ENCODE data around the gene GGT6.

The GGT6 gene

GRCh38 chr17:4510618-4510941 lies 49.8 kb downstream of the GGT6 start:
- Histone ChIP-seq H3K4me1 (ENCODE audit: insufficient read depth, low read length, poor library complexity, severe bottlenecking) (peaks cover 34% of the 10 kb centered on the region), H3K79me2 (ENCODE audit: insufficient read depth, low read length) (peaks cover 53% of the 10 kb centered on the region; the same call in 1 of the 2 replicates)

GRCh38 chr17:4509923-4510617 lies 50.3 kb downstream of the GGT6 start:
- Histone ChIP-seq H2AFZ (ENCODE audit: low read length) (no peak overlapping the region), H3K4me3 (ENCODE audit: low read length, poor library complexity, severe bottlenecking) (no peak overlapping the region), H3K9me3 (ENCODE audit: insufficient read depth, low read depth, low read length) (no peaks in the 10 kb centered on the region), H3K4me1 (ENCODE audit: insufficient read depth, low read length, poor library complexity, severe bottlenecking) (peaks cover 39% of the 10 kb centered on the region), H3K36me3 (ENCODE audit: insufficient read depth, low read length) (no peaks in the 10 kb centered on the region; the same call in 1 of the 2 replicates), H3F3A (ENCODE audit: low read depth) (no peaks in the 10 kb centered on the region), H3K79me2 (ENCODE audit: insufficient read depth, low read length) (peaks cover 58% of the 10 kb centered on the region; the same call in 1 of the 2 replicates), H4K20me1 (ENCODE audit: insufficient read depth, low read length, poor library complexity, severe bottlenecking) (peaks cover 6% of the 10 kb centered on the region), H3K9me2 (replicated peaks; ENCODE audit: low read depth, low read length) (no peaks in the 10 kb centered on the region), H3K27me3 (ENCODE audit: insufficient read depth, low read length, poor library complexity, severe bottlenecking) (no peaks in the 10 kb centered on the region), H3K9ac (ENCODE audit: low read depth, low read length, poor library complexity, severe bottlenecking) (no peak overlapping the region), H3K4me2 (ENCODE audit: low read depth, low read length, poor library complexity, severe bottlenecking) (peak overlapping the region; percentile 50)
- TF ChIP-seq CTCF (conservative IDR thresholded peaks at IDR 0.05; ENCODE audit: low read length) (no peak), EZH2phosphoT487 (IDR thresholded peaks at IDR 0.05; ENCODE audit: borderline replicate concordance) (no peak)

More at GRCh38 chr17:4510618-4510941, 49.8 kb downstream of the GGT6 start:
- no peaks in the 10 kb centered on the region for H3F3A ChIP-seq (ENCODE audit: low read depth)
- H3K4me3 ChIP-seq (ENCODE audit: low read length, poor library complexity, severe bottlenecking) = no peak overlapping the region
- no peak overlapping the region for H3K4me2 ChIP-seq (ENCODE audit: low read depth, low read length, poor library complexity, severe bottlenecking)
- H3K9me2 ChIP-seq (replicated peaks; ENCODE audit: low read depth, low read length) = no peaks in the 10 kb centered on the region
- TF ChIP-seq CTCF (conservative IDR thresholded peaks at IDR 0.05; ENCODE audit: low read length) = no peak
- no peak for TF ChIP-seq EZH2phosphoT487 (IDR thresholded peaks at IDR 0.05; ENCODE audit: borderline replicate concordance)
- no peak overlapping the region for H2AFZ ChIP-seq (ENCODE audit: low read length)
- H3K9me3 ChIP-seq (ENCODE audit: insufficient read depth, low read depth, low read length) = no peaks in the 10 kb centered on the region
- H3K9ac ChIP-seq (ENCODE audit: low read depth, low read length, poor library complexity, severe bottlenecking) = no peak overlapping the region
- H3K27me3 ChIP-seq (ENCODE audit: insufficient read depth, low read length, poor library complexity, severe bottlenecking) = no peaks in the 10 kb centered on the region
- no peaks in the 10 kb centered on the region; the same call in 1 of the 2 replicates for H3K36me3 ChIP-seq (ENCODE audit: insufficient read depth, low read length)
- peaks cover 6% of the 10 kb centered on the region for H4K20me1 ChIP-seq (ENCODE audit: insufficient read depth, low read length, poor library complexity, severe bottlenecking)

GRCh38 chr17:4509401-4509800 lies 51.0 kb downstream of the GGT6 start:
- no peak for TF ChIP-seq CTCF (conservative IDR thresholded peaks at IDR 0.05; ENCODE audit: low read length)
- TF ChIP-seq EZH2phosphoT487 (IDR thresholded peaks at IDR 0.05; ENCODE audit: borderline replicate concordance) = no peak
- H3K36me3 ChIP-seq (ENCODE audit: insufficient read depth, low read length) = no peaks in the 10 kb centered on the region; the same call in 1 of the 2 replicates
- H3K9ac ChIP-seq (ENCODE audit: low read depth, low read length, poor library complexity, severe bottlenecking) = no peak overlapping the region

More at GRCh38 chr17:4509401-4509800, 51.0 kb downstream of the GGT6 start:
- H3K79me2 ChIP-seq (ENCODE audit: insufficient read depth, low read length) = peaks cover 65% of the 10 kb centered on the region; the same call in 1 of the 2 replicates
- no peaks in the 10 kb centered on the region for H3F3A ChIP-seq (ENCODE audit: low read depth)
- H3K4me2 ChIP-seq (ENCODE audit: low read depth, low read length, poor library complexity, severe bottlenecking) = peak overlapping the region; percentile 50
- H3K27me3 ChIP-seq (ENCODE audit: insufficient read depth, low read length, poor library complexity, severe bottlenecking) = no peaks in the 10 kb centered on the region
- H3K9me3 ChIP-seq (ENCODE audit: insufficient read depth, low read depth, low read length) = no peaks in the 10 kb centered on the region
- H3K4me3 ChIP-seq (ENCODE audit: low read length, poor library complexity, severe bottlenecking) = no peak overlapping the region
- peaks cover 45% of the 10 kb centered on the region for H3K4me1 ChIP-seq (ENCODE audit: insufficient read depth, low read length, poor library complexity, severe bottlenecking)
- no peak overlapping the region for H2AFZ ChIP-seq (ENCODE audit: low read length)
- H3K9me2 ChIP-seq (replicated peaks; ENCODE audit: low read depth, low read length) = no peaks in the 10 kb centered on the region
- peaks cover 6% of the 10 kb centered on the region for H4K20me1 ChIP-seq (ENCODE audit: insufficient read depth, low read length, poor library complexity, severe bottlenecking)
